ENCODE measurements around the gene BACE2.

Gene BACE2

GRCh38 chr21:41326414-41327080 is 158.6 kb downstream of the BACE2 start:
- DNase-seq (ENCODE audit: low spot score) = no peak
- TF ChIP-seq CTCF (IDR thresholded peaks at IDR 0.05; ENCODE audit: extremely low read depth, missing control alignments) = no peak

GRCh38 chr21:41327753-41328152 is 159.8 kb downstream of the BACE2 start:
- TF ChIP-seq CTCF (IDR thresholded peaks at IDR 0.05; ENCODE audit: extremely low read depth, missing control alignments) = no peak
- no peak for DNase-seq (ENCODE audit: low spot score)

- TF ChIP-seq CTCF (IDR thresholded peaks at IDR 0.05; ENCODE audit: extremely low read depth, missing control alignments) = no peak
- DNase-seq (ENCODE audit: low spot score) = no peak
These were observed 161.0 kb downstream of the BACE2 start for GRCh38 chr21:41328660-41329607.
